Transverse colon (tissue), 3 donors: Measurements from ENCODE around the gene CRYBG1.

Experiments
- CTCF ChIP-seq, 5 experiments: fragments of 200-600 bp in 3 of 5; fragments of 450-650 bp in 2 of 5; sonication (generic) in 3 of 5; IDR thresholded peaks; 1 replicate in 2 of 5; 2 replicates in 3 of 5; pipeline ENCODE4 v1.5.1; 2016 to 2017; ENCODE audit warnings: antibody characterized with exemption in 5 of 5, inconsistent platforms in 3 of 5, mild to moderate bottlenecking in 2 of 5, moderate library complexity in 1 of 5
- POLR2A ChIP-seq: fragments of 450-650 bp; IDR thresholded peaks from one replicate; pipeline ENCODE4 v1.6.1; 2016; ENCODE audit warnings: antibody characterized with exemption, mild to moderate bottlenecking, moderate library complexity

- TF ChIP-seq CTCF (IDR thresholded peaks at IDR 0.05) (no peak), POLR2A (no peak)
Observed at GRCh38 chr6:106546691-106547414, 186.3 kb downstream of the CRYBG1 start.
